Right ventricle myocardium superior (tissue), 1 donor: ENCODE data around the gene MET. TPM values are rescaled to one million over a fixed set of nuclear protein-coding genes. Genes with fewer than 3 reads are reported as not detected.

Experiments used
- total RNA-seq: library from RNA; stranded (reverse); fragmentation: NEBNext Ultra II Directional; extraction: Animal tissue kit (Norgen Biotek cat#: 25700); gene quantifications from one replicate; pipeline ENCODE4 v1.2.1, GENCODE V29; 2021
- donor health status: DM: no; HTN: yes; CAD: no; lungs with severe emphysema.

The MET gene
- total RNA-seq, 1 donor from 2014 or later = 14.3 TPM

Other genes with a start within 250 kb of the MET start
- gene CAV2, start 172.5 kb upstream of the MET start, total RNA-seq = 183 TPM
- 300 TPM for gene CAV1, start 147.2 kb upstream of the MET start, total RNA-seq
- 344 TPM for gene CAPZA2, start 190.4 kb downstream of the MET start, total RNA-seq